ENCODE results near the gene RAE1.
A peak's percentile ranks its signal among the peaks of the same experiment; 100 is the strongest.
"Not testable (repeated sequence)": the region's sequence is repeated elsewhere in the genome, so short reads cannot be mapped to it uniquely, and the experiment has no call there.

Gene RAE1

DNA sequence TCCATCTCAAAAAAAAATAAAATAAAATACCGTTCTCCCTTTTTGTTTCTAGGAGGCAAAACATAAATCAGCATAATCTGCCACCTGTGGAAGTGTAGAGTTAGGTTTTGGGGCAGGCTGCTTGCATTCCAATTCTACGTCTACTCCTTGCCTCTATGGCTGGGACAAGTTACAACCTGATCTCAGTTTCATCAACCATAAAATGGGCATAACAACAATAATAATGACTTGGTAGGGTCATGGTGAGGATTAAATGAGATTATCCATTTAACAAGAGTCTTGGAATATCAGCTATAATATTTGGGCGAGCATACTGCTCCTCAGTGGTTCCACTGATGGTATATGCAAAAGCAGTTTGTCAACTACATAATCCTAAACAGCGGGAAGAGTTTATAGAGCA is 3.7 kb upstream of the RAE1 start:
- Mint-ChIP-seq H3K4me3 (peak overlapping the region in 1 of 3 experiments; percentile 72), H3K9me3 (no peaks in the 10 kb centered on the region), H3K4me1 (peaks cover 8% of the 10 kb centered on the region), H3K27ac (no peak overlapping the region), H3K36me3 (ENCODE audit: low read depth) (no peaks in the 10 kb centered on the region), H3K27me3 (ENCODE audit: low read depth) (peaks cover 4% of the 10 kb centered on the region)
- TF ChIP-seq, protein P1, sequence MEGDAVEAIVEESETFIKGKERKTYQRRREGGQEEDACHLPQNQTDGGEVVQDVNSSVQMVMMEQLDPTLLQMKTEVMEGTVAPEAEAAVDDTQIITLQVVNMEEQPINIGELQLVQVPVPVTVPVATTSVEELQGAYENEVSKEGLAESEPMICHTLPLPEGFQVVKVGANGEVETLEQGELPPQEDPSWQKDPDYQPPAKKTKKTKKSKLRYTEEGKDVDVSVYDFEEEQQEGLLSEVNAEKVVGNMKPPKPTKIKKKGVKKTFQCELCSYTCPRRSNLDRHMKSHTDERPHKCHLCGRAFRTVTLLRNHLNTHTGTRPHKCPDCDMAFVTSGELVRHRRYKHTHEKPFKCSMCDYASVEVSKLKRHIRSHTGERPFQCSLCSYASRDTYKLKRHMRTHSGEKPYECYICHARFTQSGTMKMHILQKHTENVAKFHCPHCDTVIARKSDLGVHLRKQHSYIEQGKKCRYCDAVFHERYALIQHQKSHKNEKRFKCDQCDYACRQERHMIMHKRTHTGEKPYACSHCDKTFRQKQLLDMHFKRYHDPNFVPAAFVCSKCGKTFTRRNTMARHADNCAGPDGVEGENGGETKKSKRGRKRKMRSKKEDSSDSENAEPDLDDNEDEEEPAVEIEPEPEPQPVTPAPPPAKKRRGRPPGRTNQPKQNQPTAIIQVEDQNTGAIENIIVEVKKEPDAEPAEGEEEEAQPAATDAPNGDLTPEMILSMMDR (IDR thresholded peaks at IDR 0.05; ENCODE audit: unreplicated experiment in 3 of 3): no peak

DNA sequence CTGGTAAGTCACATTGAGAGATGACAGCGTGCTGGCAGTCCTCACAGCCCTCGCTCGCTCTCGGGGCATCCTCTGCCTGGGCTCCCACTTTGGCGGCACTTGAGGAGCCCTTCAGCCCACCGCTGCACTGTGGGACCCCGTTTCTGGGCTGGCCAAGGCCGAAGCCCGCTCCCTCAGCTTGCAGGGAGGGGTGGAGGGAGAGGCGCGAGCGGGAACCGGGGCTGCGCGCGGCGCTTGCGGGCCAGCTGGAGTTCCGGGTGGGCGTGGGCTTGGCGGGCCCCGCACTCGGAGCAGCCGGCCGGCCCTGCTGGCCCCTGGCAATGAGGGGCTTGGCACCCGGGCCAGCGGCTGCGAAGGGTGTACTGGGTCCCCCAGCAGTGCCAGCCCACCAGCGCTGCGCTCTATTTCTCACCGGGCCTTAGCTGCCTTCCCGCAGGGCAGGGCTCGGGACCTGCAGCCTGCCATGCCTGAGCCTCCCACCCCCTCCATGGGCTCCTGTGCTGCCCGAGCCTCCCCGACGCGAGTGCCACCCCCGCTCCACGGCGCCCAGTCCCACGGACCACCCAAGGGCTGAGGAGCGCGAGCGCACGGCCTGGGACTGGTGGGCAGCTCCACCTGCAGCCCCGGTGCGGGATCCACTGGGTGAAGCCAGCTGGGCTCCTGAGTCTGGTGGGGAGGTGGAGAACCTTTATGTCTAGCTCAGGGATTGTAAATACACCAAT is 2.7 kb upstream of the RAE1 start:
- H3K27me3 Mint-ChIP-seq (ENCODE audit: low read depth); H3K36me3 Mint-ChIP-seq (ENCODE audit: low read depth); H3K9me3 Mint-ChIP-seq: not testable (repeated sequence)
- Mint-ChIP-seq H3K4me1 (peaks cover 14% of the 10 kb centered on the region), H3K27ac (peak overlapping the region in 1 of 3 experiments; percentile 36), H3K4me3 (peak overlapping the region in 2 of 3 experiments; percentile 52 to 72)

DNA sequence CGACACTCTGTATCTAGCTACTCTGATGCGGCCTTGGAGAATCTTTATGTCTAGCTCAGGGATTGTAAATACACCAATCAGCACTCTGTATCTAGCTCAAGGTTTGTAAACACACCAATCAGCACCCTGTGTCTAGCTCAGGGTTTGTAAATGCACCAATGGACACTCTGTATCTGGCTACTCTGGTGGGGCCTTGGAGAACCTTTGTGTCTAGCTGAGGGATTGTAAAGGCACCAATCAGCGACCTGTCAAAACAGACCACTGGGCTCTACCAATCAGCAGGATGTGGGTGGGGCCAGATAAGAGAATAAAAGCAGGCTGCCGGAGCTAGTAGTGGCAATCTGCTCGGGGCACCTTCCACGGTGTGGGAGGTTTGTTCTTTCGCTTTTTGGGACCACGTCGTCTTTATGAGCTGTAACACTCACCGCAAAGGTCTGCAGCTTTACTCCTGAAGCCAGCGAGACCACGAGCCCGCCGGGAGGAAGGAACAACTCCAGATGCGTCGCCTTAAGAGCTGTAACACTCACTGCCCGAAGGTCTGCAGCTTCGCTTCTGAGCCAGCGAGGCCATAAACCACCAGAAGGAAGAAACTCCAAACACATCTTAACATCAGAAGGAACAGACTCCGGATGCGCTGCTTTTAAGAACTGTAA is 2.0 kb upstream of the RAE1 start:
- H3K27me3 Mint-ChIP-seq (ENCODE audit: low read depth); H3K36me3 Mint-ChIP-seq (ENCODE audit: low read depth); H3K9me3 Mint-ChIP-seq: not testable (repeated sequence)
- Mint-ChIP-seq H3K4me1 (peaks cover 14% of the 10 kb centered on the region), H3K27ac (peak overlapping the region in 2 of 3 experiments; percentile 40 to 59), H3K4me3 (peak overlapping the region; percentile 66 to 81 (median 72))

DNA sequence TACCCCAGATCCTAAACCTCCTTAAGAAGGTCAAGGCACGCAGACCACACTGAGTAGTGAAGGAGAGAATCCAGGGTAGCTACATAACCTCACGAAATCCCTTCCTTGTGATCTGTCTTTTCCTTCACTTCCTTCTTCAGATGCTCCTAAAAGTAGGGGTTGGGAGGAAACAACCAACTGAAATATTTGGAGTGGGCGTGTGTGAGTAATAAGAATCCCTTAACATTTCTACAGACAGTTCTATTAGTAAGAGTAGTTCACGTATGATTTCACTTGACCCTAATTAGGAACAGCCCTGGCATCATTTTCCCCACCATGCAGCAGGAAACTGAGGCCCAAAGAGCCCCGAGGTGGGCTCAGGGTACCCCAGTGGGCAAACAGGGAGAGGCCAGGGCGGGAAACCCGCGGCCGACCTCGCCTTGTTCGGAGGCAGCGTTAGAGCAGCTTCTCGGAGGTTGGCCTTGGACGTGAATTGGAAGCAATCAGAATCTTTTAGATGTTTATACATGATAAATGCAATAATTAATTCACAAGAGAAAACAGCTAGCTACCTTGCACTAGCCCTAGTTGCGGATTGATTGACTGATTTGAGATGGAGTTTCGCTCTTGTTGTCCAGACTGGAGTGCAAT is 859 bp upstream of the RAE1 start:
- TF ChIP-seq, protein P1 (IDR thresholded peaks at IDR 0.05; ENCODE audit: unreplicated experiment in 3 of 3): no peak
- Mint-ChIP-seq H3K27me3 (ENCODE audit: low read depth) (no peaks in the 10 kb centered on the region), H3K27ac (peak overlapping the region in 2 of 3 experiments; percentile 14 to 81), H3K4me3 (peak overlapping the region; percentile 68 to 81 (median 72)), H3K36me3 (ENCODE audit: low read depth) (peaks cover 17% of the 10 kb centered on the region), H3K9me3 (no peaks in the 10 kb centered on the region), H3K4me1 (peaks cover 14% of the 10 kb centered on the region)

DNA sequence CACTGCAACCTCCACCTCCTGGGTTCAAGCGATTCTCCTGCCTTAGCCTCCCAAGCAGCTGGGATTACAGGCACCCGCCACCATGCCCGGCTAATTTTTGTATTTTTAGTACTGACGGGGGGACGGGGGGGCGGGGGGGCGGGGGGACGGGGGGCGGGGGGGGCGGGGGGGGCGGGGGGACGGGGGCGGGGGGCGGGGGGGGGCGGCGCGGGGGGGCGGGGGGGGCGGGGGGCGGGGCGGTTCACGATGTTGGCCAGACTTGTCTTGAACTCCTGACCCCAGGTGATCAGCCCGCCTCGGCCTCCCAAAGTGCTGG is 371 bp upstream of the RAE1 start:
- not testable (repeated sequence) for H3K27me3 Mint-ChIP-seq (ENCODE audit: low read depth); H3K9me3 Mint-ChIP-seq
- Mint-ChIP-seq H3K4me1 (peaks cover 14% of the 10 kb centered on the region), H3K27ac (peak overlapping the region in 2 of 3 experiments; percentile 60 to 84), H3K4me3 (peak overlapping the region; percentile 90 to 95 (median 95)), H3K36me3 (ENCODE audit: low read depth) (peaks cover 21% of the 10 kb centered on the region)

DNA sequence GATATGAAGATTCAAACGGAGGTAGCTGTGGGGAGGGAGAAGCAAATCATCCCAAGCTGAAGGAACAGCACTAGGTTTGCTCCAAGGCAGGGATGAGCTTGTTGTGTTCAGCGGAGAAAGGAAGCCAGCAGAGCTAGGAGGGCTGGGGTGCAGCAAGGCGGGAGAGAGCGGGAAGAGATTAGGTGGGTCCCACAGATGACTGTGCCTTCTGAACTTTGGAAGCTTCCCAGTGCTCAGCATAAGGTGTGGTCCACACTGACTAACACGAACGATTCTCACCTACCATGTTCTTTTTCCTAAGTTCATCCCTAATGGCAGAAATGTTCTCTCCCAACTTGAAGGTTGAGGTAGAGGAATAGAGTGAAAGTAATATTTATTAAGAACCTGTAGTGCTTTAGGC is 1.2 kb downstream of the RAE1 start:
- Mint-ChIP-seq H3K9me3 (no peaks in the 10 kb centered on the region), H3K27ac (no peak overlapping the region)
- TF ChIP-seq, protein P1 (IDR thresholded peaks at IDR 0.05; ENCODE audit: unreplicated experiment in 3 of 3): no peak

DNA sequence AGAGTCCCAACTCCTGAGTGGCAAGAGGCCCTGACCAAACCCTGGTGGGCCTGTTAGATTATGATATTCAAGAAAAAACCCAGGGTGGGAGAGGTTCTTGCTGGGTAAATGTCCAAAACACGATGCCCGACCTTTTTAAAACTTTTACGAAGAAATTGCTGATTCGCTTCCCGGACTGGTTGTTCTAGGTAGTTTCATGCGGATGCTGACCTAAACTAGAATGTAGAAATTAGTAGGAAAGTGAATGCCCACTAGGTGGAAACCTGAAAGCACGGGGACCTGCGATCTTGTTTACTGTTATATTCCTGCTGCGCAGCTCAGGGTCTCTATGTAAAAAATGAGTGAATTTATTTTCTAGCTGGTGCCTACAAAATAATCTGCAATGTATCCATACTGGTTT is 2.3 kb downstream of the RAE1 start:
- TF ChIP-seq, protein P1 (IDR thresholded peaks at IDR 0.05; ENCODE audit: unreplicated experiment in 3 of 3): no peak
- Mint-ChIP-seq H3K9me3 (no peaks in the 10 kb centered on the region), H3K36me3 (ENCODE audit: low read depth) (peaks cover 29% of the 10 kb centered on the region), H3K4me3 (peak overlapping the region; percentile 90 to 95 (median 95)), H3K27me3 (ENCODE audit: low read depth) (no peaks in the 10 kb centered on the region), H3K4me1 (peaks cover 14% of the 10 kb centered on the region), H3K27ac (peak overlapping the region in 1 of 3 experiments; percentile 24)

More for the DNA sequence above, 1.2 kb downstream of the RAE1 start:
- Mint-ChIP-seq H3K4me3 (peak overlapping the region; percentile 90 to 95 (median 95)), H3K36me3 (ENCODE audit: low read depth) (peaks cover 29% of the 10 kb centered on the region), H3K4me1 (peaks cover 14% of the 10 kb centered on the region), H3K27me3 (ENCODE audit: low read depth) (no peaks in the 10 kb centered on the region)

All from nephron (organoid).